OCI-LY7 (cell line): Measurements from ENCODE around the gene ZNF541. TPM values are rescaled to one million over a fixed set of nuclear protein-coding genes. Genes with fewer than 3 reads are reported as not detected.

ENCODE experiments used
- BruUV-seq: library from RNA; stranded (reverse); fragments of 400-500 nt; replicated peaks from 2 replicates; lab custom pipeline; 2021; lab: Mats Ljungman, UMichigan
- CTCF ChIA-PET: fragments of 300-600 bp; sonication (Branson Sonifier 250); formaldehyde crosslinking; loops from one replicate; lab custom pipeline; 2022; ENCODE audit warnings: antibody characterized with exemption; ENCODE audit not compliant: unreplicated experiment; lab: Charles Lee
- POLR2A ChIA-PET: fragments of 300-600 bp; sonication (Branson Sonifier 250); formaldehyde crosslinking; loops from one replicate; lab custom pipeline; 2022; ENCODE audit warnings: antibody characterized with exemption; lab: Charles Lee
- DNase-seq: peaks from one replicate; pipeline ENCODE4 v3.0.0-alpha.2; 2015; ENCODE audit warnings: low spot score
- H2AFZ ChIP-seq: fragments of 200-600 bp; sonication (generic), shearing (Covaris generic); 2 replicates; pipeline ENCODE4 v1.6.1; 2014; ENCODE audit warnings: mild to moderate bottlenecking, antibody characterized with exemption, low read length, moderate library complexity
- H3K27ac ChIP-seq: fragments of 200-600 bp; sonication (generic); 2 replicates; pipeline ENCODE4 v1.5.1; 2014; ENCODE audit warnings: mixed run types, low read depth, mild to moderate bottlenecking, moderate library complexity, low read length, inconsistent platforms; ENCODE audit not compliant: poor library complexity, severe bottlenecking
- H3K36me3 ChIP-seq: fragments of 200-600 bp; sonication (generic); 2 replicates; pipeline ENCODE4 v1.6.1; 2014; ENCODE audit warnings: mild to moderate bottlenecking, antibody characterized with exemption, low read length, moderate library complexity, mixed read lengths; ENCODE audit not compliant: insufficient read depth
- H3K4me1 ChIP-seq: fragments of 200-600 bp; sonication (generic); 2 replicates; pipeline ENCODE4 v1.5.1; 2014; ENCODE audit warnings: mild to moderate bottlenecking, low read length; ENCODE audit not compliant: insufficient read depth, poor library complexity, severe bottlenecking
- H3K4me2 ChIP-seq: fragments of 200-600 bp; sonication (generic); 2 replicates; pipeline ENCODE4 v1.6.1; 2014; ENCODE audit warnings: mild to moderate bottlenecking, low read length
- H3K4me3 ChIP-seq: fragments of 200-600 bp; sonication (generic); 2 replicates; pipeline ENCODE4 v1.5.1; 2014; ENCODE audit warnings: mild to moderate bottlenecking, low read depth, low read length; ENCODE audit not compliant: poor library complexity, severe bottlenecking
- H3K79me2 ChIP-seq: fragments of 200-600 bp; sonication (generic); 2 replicates; pipeline ENCODE4 v1.6.1; 2016; ENCODE audit warnings: low read depth, mild to moderate bottlenecking, low read length, moderate library complexity, mixed read lengths; ENCODE audit not compliant: insufficient read depth
- H3K9me2 ChIP-seq: fragments of 200-600 bp; sonication (generic); 2 replicates; pipeline ENCODE4 v1.6.1; 2016; ENCODE audit warnings: mild to moderate bottlenecking, low read length, mixed read lengths; ENCODE audit not compliant: insufficient read depth
- H3K9me3 ChIP-seq: fragments of 200-600 bp; sonication (generic); 2 replicates; pipeline ENCODE4 v1.6.1; 2014; ENCODE audit warnings: mild to moderate bottlenecking, mixed run types, low read length, mixed read lengths
- H4K20me1 ChIP-seq: fragments of 200-600 bp; sonication (generic); 2 replicates; pipeline ENCODE4 v1.6.1; 2014; ENCODE audit warnings: mild to moderate bottlenecking, antibody characterized with exemption, low read length, moderate library complexity, mixed read lengths; ENCODE audit not compliant: insufficient read depth
- EZH2phosphoT487 ChIP-seq: fragments of 200-600 bp; sonication (generic); IDR thresholded peaks from 2 replicates; pipeline ENCODE4 v1.6.1; 2018; ENCODE audit warnings: low read depth, borderline replicate concordance, mild to moderate bottlenecking, mixed run types, antibody characterized with exemption, low read length, moderate library complexity, mixed read lengths
- intact Hi-C: fragments of 100-400 bp; cut with micrococcal nuclease; formaldehyde crosslinking; loops from one replicate; pipeline ENCODE4 v1.10.0; 2022; ENCODE audit not compliant: unreplicated experiment
- total RNA-seq, 2 experiments: library from RNA; depleted of rRNA in 1 of 2; stranded (reverse); fragments of >200 nt in 1 of 2; shearing (Covaris generic) in 1 of 2; gene quantifications; 2 replicates each; pipeline ENCODE4 v1.2.3, GENCODE V29; 2014 to 2022
- TF ChIP-seq, protein P1 (sequence below): fragments of 200-600 bp; sonication (generic); conservative IDR thresholded peaks from 2 replicates; pipeline ENCODE4 v1.5.1; 2014; ENCODE audit warnings: mild to moderate bottlenecking, antibody characterized with exemption, low read length, moderate library complexity, mixed read lengths

Gene ZNF541
- total RNA-seq, 2 experiments from 2014 or later, result not detected

DNA sequence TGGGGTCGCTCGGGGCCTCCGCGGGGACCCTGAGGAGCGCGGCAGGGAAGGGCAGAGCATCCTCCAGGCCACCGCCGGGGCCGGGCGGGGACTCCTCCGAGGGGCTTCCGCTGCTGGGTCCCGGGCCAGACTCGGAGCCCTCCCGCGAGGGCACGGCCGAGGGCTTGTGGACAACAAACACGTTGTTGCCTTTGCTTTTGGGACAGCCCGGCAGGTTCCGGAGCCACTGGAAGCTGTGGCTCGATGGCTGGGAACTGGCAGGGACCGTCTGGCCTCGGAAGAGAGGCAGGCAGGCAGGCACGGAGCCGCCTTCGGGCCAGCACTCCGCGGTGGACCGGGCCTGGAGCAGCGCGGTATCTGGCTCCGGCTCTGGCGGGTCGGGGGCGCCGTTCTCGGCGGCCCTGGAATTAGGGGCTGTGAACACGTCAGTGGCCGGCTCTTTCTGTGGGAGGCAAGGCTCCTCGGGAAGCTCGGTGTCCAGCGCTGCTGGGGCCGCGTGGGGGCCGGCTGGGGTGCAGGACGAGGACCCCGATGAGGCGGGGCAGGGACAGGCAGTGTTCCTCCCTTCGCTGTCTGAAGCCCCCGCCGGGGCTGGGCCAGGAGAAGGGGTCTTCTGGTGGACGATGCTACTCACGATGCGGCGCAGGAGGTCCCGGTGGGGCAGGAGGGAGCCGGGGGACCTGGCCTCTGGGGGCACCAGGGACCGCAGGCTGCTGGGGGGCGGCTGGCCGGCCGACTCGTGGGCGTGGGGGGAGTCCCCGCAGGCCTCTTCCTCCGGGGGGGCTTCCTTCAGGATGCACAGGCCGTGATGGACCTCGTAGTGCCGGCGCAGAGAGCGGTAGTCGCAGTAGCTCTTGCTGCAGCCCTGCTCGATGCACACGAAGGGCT lies 27.6 kb downstream of the ZNF541 start:
- peaks cover 15% of the 10 kb centered on the region for H3K4me1 ChIP-seq
- BruUV-seq, result no TSS peak
- no peaks in the 10 kb centered on the region for H3K9me2 ChIP-seq
- H3K4me2 ChIP-seq, result no peak overlapping the region
- H3K79me2 ChIP-seq, result no peaks in the 10 kb centered on the region
- intact Hi-C loops, result no loop called here
- no peaks in the 10 kb centered on the region for H4K20me1 ChIP-seq
- H3K36me3 ChIP-seq, result no peaks in the 10 kb centered on the region
- H3K9me3 ChIP-seq, result no peaks in the 10 kb centered on the region
- H2AFZ ChIP-seq, result no peak overlapping the region
- H3K27ac ChIP-seq, result no peak overlapping the region
- TF ChIP-seq, protein P1, sequence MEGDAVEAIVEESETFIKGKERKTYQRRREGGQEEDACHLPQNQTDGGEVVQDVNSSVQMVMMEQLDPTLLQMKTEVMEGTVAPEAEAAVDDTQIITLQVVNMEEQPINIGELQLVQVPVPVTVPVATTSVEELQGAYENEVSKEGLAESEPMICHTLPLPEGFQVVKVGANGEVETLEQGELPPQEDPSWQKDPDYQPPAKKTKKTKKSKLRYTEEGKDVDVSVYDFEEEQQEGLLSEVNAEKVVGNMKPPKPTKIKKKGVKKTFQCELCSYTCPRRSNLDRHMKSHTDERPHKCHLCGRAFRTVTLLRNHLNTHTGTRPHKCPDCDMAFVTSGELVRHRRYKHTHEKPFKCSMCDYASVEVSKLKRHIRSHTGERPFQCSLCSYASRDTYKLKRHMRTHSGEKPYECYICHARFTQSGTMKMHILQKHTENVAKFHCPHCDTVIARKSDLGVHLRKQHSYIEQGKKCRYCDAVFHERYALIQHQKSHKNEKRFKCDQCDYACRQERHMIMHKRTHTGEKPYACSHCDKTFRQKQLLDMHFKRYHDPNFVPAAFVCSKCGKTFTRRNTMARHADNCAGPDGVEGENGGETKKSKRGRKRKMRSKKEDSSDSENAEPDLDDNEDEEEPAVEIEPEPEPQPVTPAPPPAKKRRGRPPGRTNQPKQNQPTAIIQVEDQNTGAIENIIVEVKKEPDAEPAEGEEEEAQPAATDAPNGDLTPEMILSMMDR, result no peak
- no peak for TF ChIP-seq EZH2phosphoT487
- H3K4me3 ChIP-seq, result no peak overlapping the region
- no peak for DNase-seq
- ChIA-PET CTCF (no interaction called here), POLR2A (no interaction called here)

- Histone ChIP-seq H3K4me1 (peaks cover 18% of the 10 kb centered on the region), H3K9me2 (no peaks in the 10 kb centered on the region), H4K20me1 (no peaks in the 10 kb centered on the region), H3K79me2 (no peaks in the 10 kb centered on the region), H3K4me3 (no peak overlapping the region), H3K27ac (no peak overlapping the region), H3K36me3 (no peaks in the 10 kb centered on the region), H3K9me3 (no peaks in the 10 kb centered on the region), H2AFZ (no peak overlapping the region), H3K4me2 (no peak overlapping the region)
- DNase-seq, result no peak
- CTCF ChIA-PET, result no interaction called here
- BruUV-seq, result no TSS peak
- POLR2A ChIA-PET, result no interaction called here
- TF ChIP-seq EZH2phosphoT487, result no peak
- TF ChIP-seq, protein P1, result no peak
- intact Hi-C loops, result no loop called here
Measured at GRCh38 chr19:47544476-47544875, 28.5 kb downstream of the ZNF541 start.

DNA sequence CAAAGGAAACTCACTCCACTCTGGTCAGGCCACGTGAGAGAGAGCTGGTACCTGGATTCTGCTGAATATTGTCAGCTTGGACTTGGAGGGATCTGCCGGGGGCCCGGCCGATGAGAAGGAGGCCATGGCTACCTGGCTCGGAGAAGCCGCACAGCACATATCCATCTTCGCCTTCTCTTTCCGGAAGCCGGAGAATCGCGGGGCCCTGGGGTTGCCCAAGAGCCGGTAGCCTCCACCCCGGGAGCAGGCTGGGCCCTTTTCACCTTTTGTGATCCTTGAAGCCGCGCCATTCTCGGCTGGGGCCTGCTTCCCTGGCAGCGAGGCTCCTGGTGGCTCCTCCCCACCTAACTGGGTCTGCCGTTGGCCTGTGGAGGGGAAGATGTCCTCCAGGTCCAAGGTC lies 28.9 kb downstream of the ZNF541 start:
- Histone ChIP-seq H3K4me2 (no peak overlapping the region), H3K79me2 (no peaks in the 10 kb centered on the region), H2AFZ (no peak overlapping the region), H3K4me3 (no peak overlapping the region), H3K9me3 (no peaks in the 10 kb centered on the region), H3K36me3 (no peaks in the 10 kb centered on the region), H3K9me2 (no peaks in the 10 kb centered on the region), H3K4me1 (peaks cover 18% of the 10 kb centered on the region), H3K27ac (no peak overlapping the region), H4K20me1 (no peaks in the 10 kb centered on the region)
- no peak for DNase-seq
- BruUV-seq, result no TSS peak
- ChIA-PET CTCF (no interaction called here), POLR2A (no interaction called here)
- intact Hi-C loops, result no loop called here
- TF ChIP-seq, protein P1, result no peak
- no peak for TF ChIP-seq EZH2phosphoT487
